Measurements from ENCODE around the gene SH3BP5.

Gene SH3BP5

GRCh38 chr3:15290736-15291135 is 41.6 kb downstream of the SH3BP5 start:
- no peaks in the 10 kb centered on the region for H3K9me3 ChIP-seq (ENCODE audit: control insufficient read depth in 2 of 2, low read length in 2 of 2)
- H3K36me3 ChIP-seq (ENCODE audit: control insufficient read depth in 2 of 2, insufficient read depth in 2 of 2, low read length in 2 of 2) = no peaks in the 10 kb centered on the region
- no peaks in the 10 kb centered on the region for H3K27me3 ChIP-seq (ENCODE audit: control insufficient read depth in 2 of 2, insufficient read depth in 2 of 2, low read length in 2 of 2)
- H3K4me3 ChIP-seq (ENCODE audit: low read length in 2 of 2) = no peak overlapping the region
- H3K4me1 ChIP-seq (ENCODE audit: control insufficient read depth in 2 of 2, insufficient read depth in 2 of 2, low read length in 2 of 2) = peaks cover 9 to 12% of the 10 kb centered on the region in 2 donors
- H3K9ac ChIP-seq (ENCODE audit: low read depth in 1 of 2, low read length in 2 of 2) = no peak overlapping the region
- peak overlapping the region in 1 of 2 donors; percentile 53 for H3K27ac ChIP-seq (ENCODE audit: low read depth in 2 of 2, low read length in 2 of 2)

DNA sequence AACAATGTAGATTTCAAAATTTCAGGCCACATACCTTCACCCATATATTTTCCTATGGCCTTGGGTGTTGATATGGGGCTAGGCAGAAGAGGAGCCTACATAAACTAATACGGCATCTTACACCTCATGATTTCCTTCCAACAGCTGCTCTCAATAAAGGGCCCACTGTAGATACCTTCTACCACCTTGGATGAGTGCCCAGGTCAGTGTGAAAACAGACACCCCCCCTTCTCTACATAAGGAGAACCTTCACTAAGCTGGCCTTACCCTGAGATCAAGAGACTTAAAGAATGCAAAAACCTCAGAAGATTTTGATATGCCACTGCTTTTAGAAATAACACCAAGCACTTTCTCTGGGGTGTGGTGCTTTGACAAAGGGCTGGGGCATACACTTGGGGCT is 42.7 kb downstream of the SH3BP5 start:
- Histone ChIP-seq H3K9me3 (ENCODE audit: control insufficient read depth in 2 of 2, low read length in 2 of 2) (no peaks in the 10 kb centered on the region), H3K36me3 (ENCODE audit: control insufficient read depth in 2 of 2, insufficient read depth in 2 of 2, low read length in 2 of 2) (no peaks in the 10 kb centered on the region), H3K4me3 (ENCODE audit: low read length in 2 of 2) (no peak overlapping the region), H3K9ac (ENCODE audit: low read depth in 1 of 2, low read length in 2 of 2) (no peak overlapping the region), H3K27ac (ENCODE audit: low read depth in 2 of 2, low read length in 2 of 2) (no peak overlapping the region), H3K4me1 (ENCODE audit: control insufficient read depth in 2 of 2, insufficient read depth in 2 of 2, low read length in 2 of 2) (peaks cover 9 to 13% of the 10 kb centered on the region in 2 donors), H3K27me3 (ENCODE audit: control insufficient read depth in 2 of 2, insufficient read depth in 2 of 2, low read length in 2 of 2) (no peaks in the 10 kb centered on the region)

- Histone ChIP-seq H3K9me3 (ENCODE audit: control insufficient read depth in 2 of 2, low read length in 2 of 2) (no peaks in the 10 kb centered on the region), H3K36me3 (ENCODE audit: control insufficient read depth in 2 of 2, insufficient read depth in 2 of 2, low read length in 2 of 2) (no peaks in the 10 kb centered on the region), H3K27ac (ENCODE audit: low read depth in 2 of 2, low read length in 2 of 2) (peak overlapping the region; percentile 11 to 39), H3K4me1 (ENCODE audit: control insufficient read depth in 2 of 2, insufficient read depth in 2 of 2, low read length in 2 of 2) (peaks cover 9 to 18% of the 10 kb centered on the region in 2 donors), H3K9ac (ENCODE audit: low read depth in 1 of 2, low read length in 2 of 2) (no peak overlapping the region), H3K27me3 (ENCODE audit: control insufficient read depth in 2 of 2, insufficient read depth in 2 of 2, low read length in 2 of 2) (no peaks in the 10 kb centered on the region), H3K4me3 (ENCODE audit: low read length in 2 of 2) (no peak overlapping the region)
Observed at GRCh38 chr3:15288331-15289035, 43.9 kb downstream of the SH3BP5 start.

GRCh38 chr3:15287565-15288330 is 44.6 kb downstream of the SH3BP5 start:
- H3K9me3 ChIP-seq (ENCODE audit: control insufficient read depth in 2 of 2, low read length in 2 of 2) = no peaks in the 10 kb centered on the region
- H3K9ac ChIP-seq (ENCODE audit: low read depth in 1 of 2, low read length in 2 of 2) = no peak overlapping the region
- H3K27ac ChIP-seq (ENCODE audit: low read depth in 2 of 2, low read length in 2 of 2) = peak overlapping the region; percentile 11 to 40
- no peak overlapping the region for H3K4me3 ChIP-seq (ENCODE audit: low read length in 2 of 2)
- H3K4me1 ChIP-seq (ENCODE audit: control insufficient read depth in 2 of 2, insufficient read depth in 2 of 2, low read length in 2 of 2) = peaks cover 4 to 16% of the 10 kb centered on the region in 2 donors
- no peaks in the 10 kb centered on the region for H3K27me3 ChIP-seq (ENCODE audit: control insufficient read depth in 2 of 2, insufficient read depth in 2 of 2, low read length in 2 of 2)
- H3K36me3 ChIP-seq (ENCODE audit: control insufficient read depth in 2 of 2, insufficient read depth in 2 of 2, low read length in 2 of 2) = no peaks in the 10 kb centered on the region

- Histone ChIP-seq H3K9me3 (ENCODE audit: control insufficient read depth in 2 of 2, low read length in 2 of 2) (no peaks in the 10 kb centered on the region), H3K27me3 (ENCODE audit: control insufficient read depth in 2 of 2, insufficient read depth in 2 of 2, low read length in 2 of 2) (no peaks in the 10 kb centered on the region), H3K4me1 (ENCODE audit: control insufficient read depth in 2 of 2, insufficient read depth in 2 of 2, low read length in 2 of 2) (peaks cover 0 to 11% of the 10 kb centered on the region in 2 donors), H3K4me3 (ENCODE audit: low read length in 2 of 2) (no peak overlapping the region), H3K27ac (ENCODE audit: low read depth in 2 of 2, low read length in 2 of 2) (no peak overlapping the region), H3K36me3 (ENCODE audit: control insufficient read depth in 2 of 2, insufficient read depth in 2 of 2, low read length in 2 of 2) (no peaks in the 10 kb centered on the region), H3K9ac (ENCODE audit: low read depth in 1 of 2, low read length in 2 of 2) (no peak overlapping the region)
Observed at GRCh38 chr3:15286022-15286421, 46.4 kb downstream of the SH3BP5 start.

GRCh38 chr3:15284121-15284889 is 48.1 kb downstream of the SH3BP5 start:
- H3K4me1 ChIP-seq (ENCODE audit: control insufficient read depth in 2 of 2, insufficient read depth in 2 of 2, low read length in 2 of 2) = peaks cover 0 to 9% of the 10 kb centered on the region in 2 donors
- H3K9me3 ChIP-seq (ENCODE audit: control insufficient read depth in 2 of 2, low read length in 2 of 2) = no peaks in the 10 kb centered on the region
- H3K4me3 ChIP-seq (ENCODE audit: low read length in 2 of 2) = no peak overlapping the region
- H3K9ac ChIP-seq (ENCODE audit: low read depth in 1 of 2, low read length in 2 of 2) = no peak overlapping the region
- no peak overlapping the region for H3K27ac ChIP-seq (ENCODE audit: low read depth in 2 of 2, low read length in 2 of 2)
- no peaks in the 10 kb centered on the region for H3K27me3 ChIP-seq (ENCODE audit: control insufficient read depth in 2 of 2, insufficient read depth in 2 of 2, low read length in 2 of 2)
- no peaks in the 10 kb centered on the region for H3K36me3 ChIP-seq (ENCODE audit: control insufficient read depth in 2 of 2, insufficient read depth in 2 of 2, low read length in 2 of 2)

GRCh38 chr3:15283702-15284101 is 48.7 kb downstream of the SH3BP5 start:
- H3K27ac ChIP-seq (ENCODE audit: low read depth in 2 of 2, low read length in 2 of 2) = no peak overlapping the region
- no peak overlapping the region for H3K9ac ChIP-seq (ENCODE audit: low read depth in 1 of 2, low read length in 2 of 2)
- H3K9me3 ChIP-seq (ENCODE audit: control insufficient read depth in 2 of 2, low read length in 2 of 2) = no peaks in the 10 kb centered on the region
- no peaks in the 10 kb centered on the region for H3K36me3 ChIP-seq (ENCODE audit: control insufficient read depth in 2 of 2, insufficient read depth in 2 of 2, low read length in 2 of 2)
- peaks cover 0 to 9% of the 10 kb centered on the region in 2 donors for H3K4me1 ChIP-seq (ENCODE audit: control insufficient read depth in 2 of 2, insufficient read depth in 2 of 2, low read length in 2 of 2)
- no peak overlapping the region for H3K4me3 ChIP-seq (ENCODE audit: low read length in 2 of 2)
- no peaks in the 10 kb centered on the region for H3K27me3 ChIP-seq (ENCODE audit: control insufficient read depth in 2 of 2, insufficient read depth in 2 of 2, low read length in 2 of 2)

DNA sequence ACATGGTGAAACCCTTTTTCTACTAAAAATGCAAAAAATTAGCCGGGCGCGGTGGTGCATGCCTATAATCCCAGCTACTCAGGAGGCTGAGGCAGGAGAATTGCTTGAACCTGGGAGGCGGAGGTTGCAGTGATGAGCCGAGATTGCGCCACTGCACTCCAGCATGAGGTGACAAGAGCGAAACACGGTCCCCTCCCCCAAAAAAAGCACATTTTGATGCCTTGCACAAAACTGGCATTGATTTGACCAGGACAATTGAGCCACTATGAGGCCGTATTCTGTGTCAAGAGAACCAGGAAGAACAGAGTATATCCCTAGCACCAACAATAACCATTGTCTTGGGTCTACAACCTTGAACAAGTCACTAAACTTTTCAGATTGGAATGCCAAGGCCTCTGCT is 50.6 kb downstream of the SH3BP5 start:
- Histone ChIP-seq H3K9ac (ENCODE audit: low read depth in 1 of 2, low read length in 2 of 2) (no peak overlapping the region), H3K4me3 (ENCODE audit: low read length in 2 of 2) (no peak overlapping the region), H3K36me3 (ENCODE audit: control insufficient read depth in 2 of 2, insufficient read depth in 2 of 2, low read length in 2 of 2) (no peaks in the 10 kb centered on the region), H3K9me3 (ENCODE audit: control insufficient read depth in 2 of 2, low read length in 2 of 2) (no peaks in the 10 kb centered on the region), H3K4me1 (ENCODE audit: control insufficient read depth in 2 of 2, insufficient read depth in 2 of 2, low read length in 2 of 2) (peaks cover 0 to 9% of the 10 kb centered on the region in 2 donors), H3K27ac (ENCODE audit: low read depth in 2 of 2, low read length in 2 of 2) (no peak overlapping the region), H3K27me3 (ENCODE audit: control insufficient read depth in 2 of 2, insufficient read depth in 2 of 2, low read length in 2 of 2) (no peaks in the 10 kb centered on the region)

DNA sequence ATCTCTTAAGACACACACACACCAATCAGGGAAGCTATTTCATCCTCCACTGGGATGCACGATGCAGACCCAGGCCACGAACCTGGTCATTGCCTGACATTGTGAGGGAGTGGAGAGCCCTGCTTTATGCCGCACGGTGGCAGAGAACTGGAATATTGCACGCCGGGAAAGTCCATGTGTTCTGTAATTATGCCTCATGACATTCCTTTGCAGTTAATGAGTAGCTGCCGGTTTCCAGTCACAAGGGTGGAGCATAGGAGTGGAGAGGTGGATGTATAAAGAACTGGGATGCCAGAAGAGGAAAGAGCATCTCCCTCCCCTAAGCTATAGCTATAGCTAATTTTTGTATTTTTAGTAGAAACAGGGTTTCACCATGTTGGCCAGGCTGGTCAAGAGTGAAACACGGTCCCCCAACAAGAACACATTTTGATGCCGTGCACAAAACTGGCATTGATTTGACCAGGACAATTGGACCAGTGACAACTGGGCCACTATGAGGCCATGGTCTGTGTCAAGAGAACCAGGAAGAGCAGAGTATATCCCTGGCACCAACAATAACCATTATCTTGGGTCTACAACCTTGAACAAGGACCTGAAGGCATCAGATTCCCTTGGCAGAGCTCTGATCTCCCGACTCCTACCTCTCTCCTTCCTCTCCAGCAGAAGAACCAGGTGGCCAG is 51.4 kb downstream of the SH3BP5 start:
- no peak overlapping the region for H3K27ac ChIP-seq (ENCODE audit: low read depth in 2 of 2, low read length in 2 of 2)
- no peak overlapping the region for H3K9ac ChIP-seq (ENCODE audit: low read depth in 1 of 2, low read length in 2 of 2)
- H3K36me3 ChIP-seq (ENCODE audit: control insufficient read depth in 2 of 2, insufficient read depth in 2 of 2, low read length in 2 of 2) = no peaks in the 10 kb centered on the region
- H3K4me3 ChIP-seq (ENCODE audit: low read length in 2 of 2) = no peak overlapping the region
- H3K27me3 ChIP-seq (ENCODE audit: control insufficient read depth in 2 of 2, insufficient read depth in 2 of 2, low read length in 2 of 2) = no peaks in the 10 kb centered on the region
- peaks cover 0 to 9% of the 10 kb centered on the region in 2 donors for H3K4me1 ChIP-seq (ENCODE audit: control insufficient read depth in 2 of 2, insufficient read depth in 2 of 2, low read length in 2 of 2)
- H3K9me3 ChIP-seq (ENCODE audit: control insufficient read depth in 2 of 2, low read length in 2 of 2) = no peaks in the 10 kb centered on the region

Data from mucosa of rectum (tissue), 2 donors.